H1 (cell line): ENCODE measurements around the gene CHCHD3. TPM values are rescaled to one million over a fixed set of nuclear protein-coding genes. Genes with fewer than 3 reads are reported as not detected.

Experiments used
- HDAC2 ChIP-seq, 2 experiments: fragments of 300-600 bp in 1 of 2; sonication (generic) in 1 of 2; IDR thresholded peaks; 2 replicates each; pipeline ENCODE4 v1.6.1; 2011 to 2012; ENCODE audit warnings: low read depth in 2 of 2, low read length in 2 of 2, mild to moderate bottlenecking in 2 of 2, moderate library complexity in 2 of 2, borderline replicate concordance in 1 of 2, inconsistent platforms in 1 of 2
- polyA plus RNA-seq, 7 experiments: library from polyadenylated mRNA; depleted of rRNA in 3 of 7; stranded (reverse) in 5 of 7; unstranded in 2 of 7; fragments of >200 nt in 5 of 7; fragments of 200-250 nt in 2 of 7; gene quantifications; 1 replicate in 5 of 7; 2 replicates in 1 of 7; 4 replicates in 1 of 7; pipeline versions ENCODE4 v1.2.1 to v1.2.3, GENCODE V29; 2011 to 2013; ENCODE audit warnings: missing spikeins in 2 of 7, mixed read lengths in 2 of 7
- total RNA-seq: library from RNA; stranded (reverse); fragmentation: NEBNext Ultra II Directional; extraction: Animal tissue kit (Norgen Biotek cat#: 25700); gene quantifications from 2 replicates; pipeline ENCODE4 v1.2.1, GENCODE V29; 2021

CHCHD3 gene
- total and polyA plus RNA-seq, 2 of the 8 experiments (the other 6 are each of a cell fraction or from before 2014, with no cell fraction given): 42.9 to 137 TPM

DNA sequence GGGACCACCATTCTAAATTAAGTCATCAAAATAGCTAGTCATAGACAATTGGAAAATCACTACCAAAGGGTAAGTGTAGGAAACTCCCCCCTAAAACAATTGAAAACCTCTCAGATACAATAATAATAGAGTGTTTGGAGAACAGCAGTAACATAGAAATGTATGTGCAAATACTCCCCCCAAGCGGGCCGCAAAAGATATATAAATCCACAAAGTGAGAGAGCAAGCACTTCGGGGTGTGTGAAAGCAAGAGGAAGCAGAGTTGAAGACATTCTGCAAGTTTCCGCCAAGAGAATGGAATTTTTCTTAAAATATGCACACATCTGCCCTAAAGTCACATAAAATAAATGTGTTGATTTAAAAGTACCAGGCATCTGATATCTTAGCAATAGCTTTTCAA is 33.3 kb downstream of the CHCHD3 start (continued):
- no peak for TF ChIP-seq HDAC2 (IDR thresholded peaks at IDR 0.05; ENCODE audit: borderline replicate concordance in 1 of 2, low read depth in 2 of 2, low read length in 2 of 2)
